Epithelial cell of alveolus of lung (primary cell): ENCODE results near the gene STPG3. TPM values are rescaled to one million over a fixed set of nuclear protein-coding genes. Genes with fewer than 3 reads are reported as not detected.

ENCODE experiments used
- total RNA-seq: library from RNA; depleted of rRNA; stranded (reverse); fragments of >200 nt; gene quantifications from 2 replicates; pipeline ENCODE4 v1.2.1, GENCODE V29; 2015

Gene STPG3
- not detected in 2 replicates for total RNA-seq

DNA sequence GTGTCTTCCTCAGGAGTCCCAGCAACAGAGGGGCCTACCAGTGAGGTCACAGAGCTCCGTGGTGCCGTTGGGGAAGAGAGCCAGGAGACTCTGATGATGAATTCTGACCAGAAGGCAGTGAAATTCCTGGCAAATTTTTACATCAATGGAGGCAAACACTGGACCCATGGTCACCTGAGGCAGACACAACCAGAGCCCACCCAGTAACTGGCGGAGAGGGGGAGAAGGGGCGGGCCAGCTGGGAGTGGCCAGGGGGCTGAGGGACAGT is at the start of gene STPG3:
Gene STPG3, plus strand, starts transcription at position 93 of the 268 bp plus-strand sequence. Its CDS starts 1 bp downstream, at position 94.

DNA sequence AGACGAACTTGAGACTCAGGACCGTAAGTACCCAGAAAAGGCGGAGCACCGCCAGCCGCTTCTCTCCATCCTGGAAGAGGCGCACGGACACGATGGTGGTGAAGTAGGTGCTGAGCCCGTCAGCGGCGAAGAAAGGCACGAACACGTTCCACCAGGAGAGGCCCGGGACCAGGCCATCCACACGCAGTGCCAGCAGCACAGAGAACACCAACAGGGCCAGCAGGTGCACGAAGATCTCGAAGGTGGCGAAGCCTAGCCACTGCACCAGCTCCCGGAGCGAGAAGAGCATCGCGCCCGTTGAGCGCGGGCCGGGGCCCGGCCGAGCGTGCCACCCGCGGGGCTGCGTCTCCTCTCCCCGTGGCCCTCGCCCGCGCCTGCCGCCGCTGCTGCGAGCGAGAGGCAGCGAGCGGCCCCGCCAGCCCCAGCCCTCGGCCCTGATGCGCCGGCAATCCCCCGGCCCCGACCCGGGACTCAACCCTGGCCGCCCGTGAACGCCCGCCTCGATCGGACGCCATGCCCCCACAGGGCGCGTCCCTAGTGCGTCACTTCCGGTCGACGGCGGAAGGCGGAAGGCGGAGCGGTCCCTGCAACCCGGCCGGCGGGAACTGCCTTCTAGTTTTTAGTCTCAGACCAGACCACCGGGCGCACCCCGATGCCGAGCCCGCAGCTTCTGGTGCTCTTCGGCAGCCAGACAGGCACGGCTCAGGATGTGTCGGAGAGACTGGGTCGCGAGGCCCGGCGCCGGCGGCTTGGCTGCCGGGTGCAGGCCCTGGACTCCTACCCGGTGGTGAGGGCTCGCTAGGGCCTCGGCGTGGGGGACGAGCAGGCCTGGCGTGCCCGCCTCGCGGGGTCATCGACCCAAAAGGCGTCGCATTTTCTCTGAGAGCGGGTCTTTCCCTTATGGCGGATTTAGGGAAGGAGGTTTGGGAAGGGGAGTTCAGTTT is 45.7 kb upstream of the STPG3 start, which contains the start of the genes NDOR1 and TMEM203:
Gene NDOR1, plus strand, starts transcription at position 575 of the 944 bp plus-strand sequence. Its CDS starts 78 bp downstream, at position 653.
Gene TMEM203, minus strand, starts transcription at position 523 of the 944 bp plus-strand sequence. Its CDS starts 234 bp downstream, at position 289.

DNA sequence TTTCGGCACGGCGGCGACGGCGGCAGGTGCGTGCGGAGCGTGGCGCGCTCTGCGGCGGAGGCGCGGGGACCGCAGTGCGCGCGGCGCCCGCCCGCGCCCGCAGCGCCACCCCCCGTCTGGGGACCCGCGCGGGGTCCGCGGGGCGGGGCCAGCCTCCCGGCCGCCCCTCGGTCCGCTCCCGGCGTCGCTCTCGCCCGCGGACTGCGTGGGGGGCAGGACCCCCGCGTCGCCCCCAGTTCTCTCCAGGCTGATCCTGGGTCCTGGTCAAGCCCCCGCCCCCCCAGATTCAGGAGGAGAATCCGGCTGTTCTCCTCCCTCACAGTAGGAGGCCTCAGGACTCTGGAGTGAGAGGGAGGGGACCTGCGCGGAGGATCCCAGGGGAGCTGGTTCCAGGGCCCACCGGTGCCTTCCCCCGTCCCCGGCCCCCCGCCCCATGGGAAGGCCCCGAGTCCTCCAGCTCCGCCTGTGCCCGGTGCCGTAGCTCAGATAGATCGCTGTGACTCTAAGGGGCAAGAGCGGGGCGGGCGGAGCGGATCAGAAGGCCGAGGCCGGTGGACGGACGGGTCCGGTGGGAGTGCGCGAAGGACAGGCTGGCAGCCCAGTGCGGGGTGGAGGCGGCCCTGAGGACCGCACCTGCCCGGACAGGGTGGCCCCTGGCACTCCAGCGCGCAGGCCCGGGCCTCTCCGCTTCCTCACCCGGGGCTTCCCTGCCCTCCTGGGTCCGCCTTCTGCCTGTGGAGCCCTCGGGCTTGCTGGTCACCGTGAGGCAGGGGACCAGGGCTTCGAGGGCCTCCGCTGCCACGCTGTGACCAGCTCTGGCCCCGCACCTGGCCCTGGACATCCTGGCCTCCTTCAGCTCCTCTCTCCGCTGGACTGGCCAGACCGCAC is 28.7 kb upstream of the STPG3 start, which contains the start of gene RNF208:
Gene RNF208, minus strand, starts transcription at position 51 of the 888 bp plus-strand sequence. CDS start 1,028 bp downstream, outside the sequence.

DNA sequence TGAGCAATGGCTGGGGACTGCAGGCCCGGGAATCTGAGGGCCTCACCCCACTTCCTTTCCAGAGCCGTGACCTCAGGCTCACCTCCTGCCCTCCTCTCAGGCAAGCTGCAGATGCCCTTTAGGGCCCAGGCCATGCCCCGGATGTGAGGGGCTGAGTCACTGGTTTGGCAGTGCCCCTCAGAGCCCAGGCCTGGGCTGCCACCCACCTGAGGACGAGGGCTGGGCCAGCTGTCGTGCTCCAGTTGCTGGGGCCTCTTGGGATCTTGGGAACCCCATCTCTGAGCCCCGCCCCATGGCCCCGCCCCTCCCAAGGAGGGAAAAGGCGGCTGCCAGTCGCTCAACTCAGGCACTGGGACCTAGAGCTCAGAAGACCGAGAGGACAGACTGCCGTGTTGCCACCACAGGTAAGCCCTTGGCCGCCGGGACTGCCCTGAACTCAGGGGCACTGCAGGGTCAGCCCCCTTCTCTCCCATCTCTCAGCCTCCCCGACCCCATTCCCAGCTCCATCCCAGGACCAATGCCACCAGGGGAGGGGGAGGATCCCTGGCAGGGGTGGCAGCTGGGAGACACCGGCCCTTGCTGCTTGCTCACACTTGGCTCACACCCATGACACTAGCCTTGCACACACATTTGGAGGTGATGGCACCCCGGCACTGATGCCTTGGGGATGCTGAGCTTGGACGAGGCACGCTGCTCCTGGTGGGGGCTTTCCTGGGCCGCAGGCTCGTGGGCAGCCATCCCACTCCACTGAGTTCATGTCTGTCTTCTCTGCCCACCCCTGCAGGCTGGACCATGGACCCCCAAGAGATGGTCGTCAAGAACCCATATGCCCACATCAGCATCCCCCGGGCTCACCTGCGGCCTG is 26.0 kb upstream of the STPG3 start, which contains the start of gene CYSRT1:
Gene CYSRT1, plus strand, starts transcription at position 345 of the 865 bp plus-strand sequence. Its CDS starts 448 bp downstream, at position 793.

DNA sequence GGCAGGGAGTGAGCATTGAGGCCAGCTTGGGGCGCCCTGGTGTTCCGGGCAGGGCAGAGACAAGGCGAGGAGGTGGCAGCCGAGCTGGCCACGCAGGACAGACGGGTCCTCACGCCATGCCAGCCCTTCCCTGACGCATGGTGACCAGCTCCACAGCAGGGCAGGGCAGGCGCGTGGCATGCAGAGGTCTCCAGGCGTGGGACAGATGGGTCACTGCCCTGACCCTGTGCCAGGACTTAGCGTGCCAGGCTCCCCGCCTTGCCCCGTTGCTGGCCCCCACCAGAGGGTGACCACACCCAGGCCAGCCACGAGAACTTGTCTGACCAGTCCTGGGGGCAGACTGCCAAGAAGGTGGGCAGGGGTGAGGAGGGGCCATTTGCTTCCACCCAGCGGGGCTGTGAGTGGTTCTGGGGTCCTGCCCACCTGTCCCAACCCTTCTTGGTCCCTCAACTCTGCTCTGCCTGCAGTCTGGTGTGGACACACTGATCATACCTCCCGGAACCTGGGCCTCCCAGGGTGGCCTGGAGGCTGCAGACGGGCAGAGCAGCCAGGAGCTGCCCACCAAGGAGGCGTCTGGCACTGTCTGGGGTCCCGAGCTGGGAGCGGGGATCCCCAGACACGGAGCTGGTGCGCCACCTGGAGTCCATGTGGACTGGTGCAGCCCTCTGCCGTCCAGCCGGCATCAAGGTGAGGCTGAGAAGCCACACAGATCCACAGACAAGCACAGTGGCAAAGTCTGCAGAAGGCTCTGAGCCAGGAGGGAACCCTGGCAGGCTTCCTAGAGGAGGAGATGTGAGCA is 23.8 kb upstream of the STPG3 start, which contains the start of gene RNF224:
Gene RNF224, plus strand, starts transcription at position 449 of the 799 bp plus-strand sequence. CDS start 834 bp downstream, outside the sequence.

DNA sequence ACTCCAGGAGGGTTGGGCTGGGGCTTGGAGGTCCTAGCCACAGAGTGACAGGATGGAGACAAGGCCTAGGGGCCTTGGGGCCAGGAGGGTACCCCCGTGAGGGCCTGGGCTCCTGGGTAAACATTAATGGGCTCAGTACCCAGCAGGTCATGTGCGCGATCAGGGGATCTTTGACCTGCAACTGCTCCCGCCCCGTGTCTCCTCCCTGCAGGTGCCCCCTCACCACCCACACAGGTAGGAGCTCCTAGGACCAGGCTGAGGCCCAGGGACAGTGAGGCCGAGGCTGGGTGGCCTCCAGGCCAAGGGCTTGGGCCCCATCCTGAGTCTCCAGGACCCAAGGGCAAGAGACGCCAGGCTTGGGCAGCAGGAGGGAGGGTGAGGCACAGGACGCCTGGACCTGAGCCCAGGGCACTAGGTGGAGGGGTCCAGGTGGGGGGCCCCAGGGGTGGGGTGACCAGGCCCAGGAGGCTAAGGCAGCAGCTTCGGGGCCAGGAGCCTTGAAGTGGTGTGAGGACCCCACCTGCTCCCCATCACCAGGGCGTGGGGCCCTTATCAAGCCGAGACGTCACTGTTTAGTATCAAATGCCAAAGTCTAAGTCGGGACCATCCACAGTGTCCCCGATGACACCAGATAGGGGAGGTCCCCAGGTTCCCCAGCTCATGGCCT is 20.2 kb upstream of the STPG3 start, which contains the start of gene SLC34A3:
Gene SLC34A3, plus strand, starts transcription at position 197 of the 667 bp plus-strand sequence. CDS start 802 bp downstream, outside the sequence.

DNA sequence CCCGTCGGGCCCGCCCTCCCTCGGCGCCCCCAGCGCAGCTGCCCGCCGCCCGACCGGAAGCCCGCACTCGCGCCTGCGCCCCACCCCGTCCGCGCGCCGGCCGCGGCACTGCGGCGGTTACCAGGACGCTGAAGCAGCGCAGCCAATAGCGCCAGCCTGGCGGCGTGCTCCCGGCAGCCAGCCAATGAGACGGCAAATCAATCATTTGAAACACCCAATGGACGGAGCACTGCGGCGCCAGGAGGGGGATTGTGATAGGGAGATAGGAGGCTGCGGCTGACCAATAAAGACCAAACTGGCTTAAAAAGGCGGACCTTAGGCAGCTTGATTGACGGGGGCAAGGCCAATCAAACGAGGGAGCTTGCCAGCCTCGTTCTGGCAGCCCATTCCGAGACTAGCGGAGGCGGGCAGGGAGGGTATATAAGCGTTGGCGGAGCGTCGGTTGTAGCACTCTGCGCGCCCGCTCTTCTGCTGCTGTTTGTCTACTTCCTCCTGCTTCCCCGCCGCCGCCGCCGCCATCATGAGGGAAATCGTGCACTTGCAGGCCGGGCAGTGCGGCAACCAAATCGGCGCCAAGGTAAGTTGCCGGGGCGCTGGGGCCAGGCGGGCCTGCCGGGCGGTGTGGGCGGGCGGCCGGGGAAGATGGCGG is 10.1 kb upstream of the STPG3 start, which contains the start of gene TUBB4B:
Gene TUBB4B, plus strand, starts transcription at position 447 of the 649 bp plus-strand sequence. Its CDS starts 74 bp downstream, at position 521.

DNA sequence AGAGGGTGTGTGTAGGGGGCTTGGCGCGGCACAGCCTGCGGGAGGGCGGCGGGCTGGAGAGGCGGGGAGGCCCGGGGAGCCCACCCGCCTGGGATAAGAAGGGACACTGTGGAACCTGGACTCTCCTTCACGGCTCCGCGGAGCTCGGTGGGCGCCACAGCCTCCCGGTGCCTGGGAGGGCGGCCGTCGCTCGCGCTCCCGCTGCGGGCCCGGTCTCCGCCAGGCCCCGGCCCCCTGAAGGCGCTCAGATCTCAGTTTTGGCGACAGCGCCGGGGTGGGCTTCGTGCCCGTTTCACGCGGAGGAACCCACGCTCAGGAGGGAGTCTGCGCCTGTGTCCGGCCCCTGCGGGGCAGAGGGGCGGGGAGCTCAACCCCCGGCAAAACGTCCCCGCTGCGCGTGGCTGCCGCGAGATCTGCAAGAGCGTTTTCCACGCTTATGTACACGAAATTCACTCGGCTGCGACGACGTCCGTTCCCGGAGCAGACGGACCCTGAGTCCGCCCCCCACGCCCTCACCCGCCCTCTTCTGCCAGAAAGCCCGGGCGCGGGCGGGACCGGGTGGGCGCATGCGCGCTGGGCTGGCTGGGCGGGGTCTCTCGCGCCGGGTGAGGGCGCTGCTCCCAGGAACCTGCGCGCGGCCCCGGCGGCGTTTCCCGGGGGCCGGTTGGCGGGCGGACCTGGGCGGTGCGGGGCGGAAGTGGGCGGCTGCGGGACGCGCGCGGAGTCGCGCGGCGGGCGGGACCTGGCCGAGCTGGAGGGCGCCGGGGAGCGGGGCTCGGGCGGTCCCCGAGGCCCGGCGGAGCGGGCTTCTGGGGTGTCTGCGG is 3.8 kb downstream of the STPG3 start, which contains the start of gene NELFB:
Gene NELFB, plus strand, starts transcription at position 704 of the 824 bp plus-strand sequence.

DNA sequence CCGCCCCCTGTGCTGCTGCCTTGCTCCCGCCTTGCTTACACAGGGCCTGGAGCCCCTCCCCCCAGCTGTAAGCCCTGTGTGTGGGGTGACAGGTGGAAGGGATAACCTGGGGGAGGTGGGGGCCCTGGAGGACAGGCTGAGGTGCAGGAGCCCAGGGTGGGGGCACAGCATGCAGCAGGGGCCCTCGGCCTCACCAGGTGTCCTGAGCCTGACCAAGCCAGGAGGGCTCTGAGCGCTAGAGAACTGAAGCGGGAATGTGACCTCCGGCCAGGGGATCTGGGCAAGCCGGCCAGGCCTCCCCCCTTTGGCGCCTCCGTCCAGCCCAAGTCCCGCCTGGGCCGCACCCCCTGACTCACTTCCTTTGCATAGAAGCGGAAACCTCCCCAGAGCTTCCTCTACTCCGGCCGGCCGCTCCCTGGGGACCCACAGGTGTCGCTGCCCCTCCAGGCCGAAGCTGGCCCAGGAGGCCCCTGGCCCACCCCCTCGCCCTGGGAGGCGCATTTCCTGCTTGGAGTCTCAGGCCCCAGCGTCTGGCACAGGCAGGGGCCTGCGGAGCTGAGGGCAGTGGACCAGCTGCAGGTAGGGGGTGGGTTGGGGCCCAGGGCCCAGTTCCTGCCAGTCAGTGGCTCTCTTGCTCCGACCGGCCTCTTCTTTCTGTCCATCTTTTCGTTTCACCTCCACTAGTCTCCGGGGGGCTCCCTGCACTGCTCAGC is 26.4 kb downstream of the STPG3 start, which contains the start of gene TOR4A:
Gene TOR4A, plus strand, starts transcription at position 398 of the 713 bp plus-strand sequence. CDS start 964 bp downstream, outside the sequence.

DNA sequence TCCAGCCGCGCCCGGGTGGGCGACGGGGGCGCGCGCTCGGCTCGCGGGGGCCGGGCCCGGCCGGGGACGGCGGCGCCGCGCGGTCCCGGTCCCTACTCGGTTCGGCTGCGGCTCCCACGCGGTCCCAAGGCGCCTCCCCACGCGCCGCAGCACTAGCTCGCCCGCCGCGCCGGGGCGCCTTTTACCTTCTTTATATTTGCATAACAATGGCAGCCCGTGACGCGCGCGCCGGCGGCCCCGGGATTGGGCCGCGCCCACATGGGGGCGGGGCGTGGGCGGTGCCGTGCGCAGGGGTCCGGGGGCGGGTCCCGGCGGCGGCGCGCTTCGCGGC is 51.0 kb downstream of the STPG3 start, which contains the start of gene NRARP:
Gene NRARP, minus strand, starts transcription at position 154 of the 331 bp plus-strand sequence. CDS start 343 bp downstream, outside the sequence.

Other genes with a start within 250 kb of the STPG3 start
- 14.9 and 15.8 TPM in 2 replicates for gene ABCA2, start 223.0 kb upstream of the STPG3 start, total RNA-seq
- not detected in 2 replicates for gene FUT7, start 219.2 kb upstream of the STPG3 start, total RNA-seq
- 25.2 and 54.9 TPM in 2 replicates for gene NPDC1, start 205.1 kb upstream of the STPG3 start, total RNA-seq
- 0.72 TPM in 1 of 2 replicates, not detected in the other for gene ENTPD2, start 197.2 kb upstream of the STPG3 start, total RNA-seq
- 5.0 and 10.7 TPM in 2 replicates for gene SAPCD2, start 180.7 kb upstream of the STPG3 start, total RNA-seq
- gene UAP1L1, start 173.8 kb upstream of the STPG3 start, total RNA-seq, result 5.7 and 11.7 TPM in 2 replicates
- 50.3 and 94.1 TPM in 2 replicates for gene MAN1B1, start 164.3 kb upstream of the STPG3 start, total RNA-seq
- gene DPP7, start 136.6 kb upstream of the STPG3 start, total RNA-seq, result 69.8 and 123 TPM in 2 replicates
- not detected in 2 replicates for gene GRIN1, start 112.1 kb upstream of the STPG3 start, total RNA-seq
- not detected in 2 replicates for gene LRRC26, start 81.2 kb upstream of the STPG3 start, total RNA-seq
- gene TMEM210, start 79.2 kb upstream of the STPG3 start, total RNA-seq, result not detected in 2 replicates
- gene ANAPC2, start 62.7 kb upstream of the STPG3 start, total RNA-seq, result 7.8 and 20.0 TPM in 2 replicates
- 61.1 and 99.0 TPM in 2 replicates for gene SSNA1, start 62.6 kb upstream of the STPG3 start, total RNA-seq
- 7.8 and 12.2 TPM in 2 replicates for gene TPRN, start 50.5 kb upstream of the STPG3 start, total RNA-seq
- 45.5 and 57.0 TPM in 2 replicates for gene TMEM203, start 45.6 kb upstream of the STPG3 start, total RNA-seq
- gene NDOR1, start 45.6 kb upstream of the STPG3 start, total RNA-seq, result 8.3 and 15.6 TPM in 2 replicates
- 0.13 and 6.3 TPM in 2 replicates for gene RNF208, start 29.0 kb upstream of the STPG3 start, total RNA-seq
- under 0.01 and 1.9 TPM in 2 replicates for gene CYSRT1, start 26.1 kb upstream of the STPG3 start, total RNA-seq
- not detected in 2 replicates for gene RNF224, start 23.8 kb upstream of the STPG3 start, total RNA-seq
- gene SLC34A3, start 20.4 kb upstream of the STPG3 start, total RNA-seq, result not detected in 2 replicates
- 224 and 626 TPM in 2 replicates for gene TUBB4B, start 10.0 kb upstream of the STPG3 start, total RNA-seq
- 49.1 and 60.2 TPM in 2 replicates for gene NELFB, start 4.0 kb downstream of the STPG3 start, total RNA-seq
- gene TOR4A, start 26.4 kb downstream of the STPG3 start, total RNA-seq, result 38.1 and 52.4 TPM in 2 replicates
- gene NRARP, start 51.0 kb downstream of the STPG3 start, total RNA-seq, result 0.78 and 1.8 TPM in 2 replicates
- 4.8 and 9.7 TPM in 2 replicates for gene EXD3, start 171.9 kb downstream of the STPG3 start, total RNA-seq
- gene NOXA1, start 172.1 kb downstream of the STPG3 start, total RNA-seq, result 0.26 TPM in 1 of 2 replicates, not detected in the other
- gene ENTPD8, start 190.1 kb downstream of the STPG3 start, total RNA-seq, result not detected in 2 replicates
- 27.4 and 49.7 TPM in 2 replicates for gene NSMF, start 208.0 kb downstream of the STPG3 start, total RNA-seq